ENCODE measurements around the gene CASKIN1. TPM values are rescaled to one million over a fixed set of nuclear protein-coding genes. Genes with fewer than 3 reads are reported as not detected.

Gene CASKIN1
- total RNA-seq, 1 donor from 2014 or later: 2.4 TPM

Small RNAs within 50 kb of the gene (microRNA-seq; reads per million reads assigned to microRNA genes)
- gene MIR3180-5 (ENCODE audit: unreplicated experiment): not detected
- gene MIR4516 (ENCODE audit: unreplicated experiment): not detected

Other genes starting within 250 kb of the CASKIN1 start
- gene RPL3L, start 241.9 kb downstream of the CASKIN1 start, total RNA-seq (ENCODE audit: unreplicated experiment): not detected
- 122 TPM for gene NDUFB10, start 237.1 kb downstream of the CASKIN1 start, total RNA-seq (ENCODE audit: unreplicated experiment)
- gene RPS2, start 231.8 kb downstream of the CASKIN1 start, total RNA-seq (ENCODE audit: unreplicated experiment): 3,223 TPM
- gene RNF151, start 229.7 kb downstream of the CASKIN1 start, total RNA-seq (ENCODE audit: unreplicated experiment): not detected
- gene TBL3, start 224.6 kb downstream of the CASKIN1 start, total RNA-seq (ENCODE audit: unreplicated experiment): 25.0 TPM
- 0.23 TPM for gene NOXO1, start 215.1 kb downstream of the CASKIN1 start, total RNA-seq (ENCODE audit: unreplicated experiment)
- 30.0 TPM for gene GFER, start 212.4 kb downstream of the CASKIN1 start, total RNA-seq (ENCODE audit: unreplicated experiment)
- 0.82 TPM for gene SYNGR3, start 206.6 kb downstream of the CASKIN1 start, total RNA-seq (ENCODE audit: unreplicated experiment)
- 34.4 TPM for gene ZNF598, start 186.8 kb downstream of the CASKIN1 start, total RNA-seq (ENCODE audit: unreplicated experiment)
- gene NPW, start 176.8 kb downstream of the CASKIN1 start, total RNA-seq (ENCODE audit: unreplicated experiment): 0.82 TPM
- gene NHERF2, start 169.7 kb downstream of the CASKIN1 start, total RNA-seq (ENCODE audit: unreplicated experiment): 78.8 TPM
- 25.6 TPM for gene NTHL1, start 148.8 kb downstream of the CASKIN1 start, total RNA-seq (ENCODE audit: unreplicated experiment)
- 180 TPM for gene TSC2, start 148.6 kb downstream of the CASKIN1 start, total RNA-seq (ENCODE audit: unreplicated experiment)
- 70.0 TPM for gene PKD1, start 60.7 kb downstream of the CASKIN1 start, total RNA-seq (ENCODE audit: unreplicated experiment)
- gene RAB26, start 48.0 kb downstream of the CASKIN1 start, total RNA-seq (ENCODE audit: unreplicated experiment): 1.9 TPM
- 190 TPM for gene TRAF7, start 40.8 kb downstream of the CASKIN1 start, total RNA-seq (ENCODE audit: unreplicated experiment)
- 35.4 TPM for gene MLST8, start 8.8 kb upstream of the CASKIN1 start, total RNA-seq (ENCODE audit: unreplicated experiment)
- gene BRICD5, start 14.3 kb upstream of the CASKIN1 start, total RNA-seq (ENCODE audit: unreplicated experiment): 21.1 TPM
- 31.5 TPM for gene PGP, start 18.2 kb upstream of the CASKIN1 start, total RNA-seq (ENCODE audit: unreplicated experiment)
- gene E4F1, start 27.0 kb upstream of the CASKIN1 start, total RNA-seq (ENCODE audit: unreplicated experiment): 35.9 TPM
- 1.0 TPM for gene DNASE1L2, start 39.8 kb upstream of the CASKIN1 start, total RNA-seq (ENCODE audit: unreplicated experiment)
- gene ECI1, start 55.0 kb upstream of the CASKIN1 start, total RNA-seq (ENCODE audit: unreplicated experiment): 27.1 TPM
- gene RNPS1, start 71.5 kb upstream of the CASKIN1 start, total RNA-seq (ENCODE audit: unreplicated experiment): 203 TPM
- gene ABCA3, start 144.1 kb upstream of the CASKIN1 start, total RNA-seq (ENCODE audit: unreplicated experiment): 10.4 TPM
- gene CCNF, start 232.8 kb upstream of the CASKIN1 start, total RNA-seq (ENCODE audit: unreplicated experiment): 30.2 TPM

Data from endothelial cell (in vitro differentiated cells).